NT2/D1 (cell line): ENCODE data around the gene SMCO4.
"Not testable (repeated sequence)": the region's sequence is repeated elsewhere in the genome, so short reads cannot be mapped to it uniquely, and the experiment has no call there.

Experiments
- DNase-seq: peaks from one replicate; pipeline ENCODE4 v3.0.0-alpha.2; 2011; ENCODE audit warnings: low read depth, low spot score
- H3K27me3 ChIP-seq: 2 replicates; pipeline ENCODE4 v1.6.0; 2011; ENCODE audit warnings: mild to moderate bottlenecking; ENCODE audit not compliant: insufficient read length, insufficient read depth
- H3K36me3 ChIP-seq: 2 replicates; pipeline ENCODE4 v1.6.1; 2011; ENCODE audit warnings: mild to moderate bottlenecking, low read length, mixed read lengths; ENCODE audit not compliant: insufficient read depth, insufficient read length
- H3K4me1 ChIP-seq: 2 replicates; pipeline ENCODE4 v1.5.1; 2011; ENCODE audit not compliant: insufficient read depth, insufficient read length
- H3K4me3 ChIP-seq: 2 replicates; pipeline ENCODE4 v1.5.1; 2011; ENCODE audit warnings: low read depth; ENCODE audit not compliant: insufficient read length
- H3K9ac ChIP-seq: 2 replicates; pipeline ENCODE4 v1.6.0; 2011; ENCODE audit warnings: low read depth; ENCODE audit not compliant: insufficient read length
- H3K9me3 ChIP-seq: 2 replicates; pipeline ENCODE4 v1.5.1; 2011; ENCODE audit warnings: mild to moderate bottlenecking, low read length; ENCODE audit not compliant: insufficient read depth
- SUZ12 ChIP-seq: IDR thresholded peaks from 2 replicates; pipeline ENCODE4 v1.6.1; 2011; ENCODE audit not compliant: insufficient read length, insufficient read depth; ENCODE audit errors: extremely low read depth
- YY1 ChIP-seq: IDR thresholded peaks from 2 replicates; pipeline ENCODE4 v1.6.1; 2011; ENCODE audit not compliant: insufficient read length, insufficient read depth
- ZNF274 ChIP-seq: IDR thresholded peaks from 2 replicates; pipeline ENCODE4 v1.6.1; 2011; ENCODE audit warnings: mild to moderate bottlenecking, low read depth, low read length

Gene SMCO4

GRCh38 chr11:93543292-93543977 lies at the start of gene SMCO4:
SMCO4 (minus strand) TSS chr11:93543391; CDS start chr11:93479189, 64,202 bp downstream.
- no peaks in the 10 kb centered on the region for H3K9me3 ChIP-seq
- TF ChIP-seq SUZ12, result no peak
- no peak for TF ChIP-seq YY1
- TF ChIP-seq ZNF274, result no peak
- H3K4me1 ChIP-seq, result no peaks in the 10 kb centered on the region
- no peaks in the 10 kb centered on the region for H3K27me3 ChIP-seq
- DNase-seq, result peak; percentile 70
- H3K4me3 ChIP-seq, result peak within 1 kb of the TSS; percentile 52
- no peaks in the 10 kb centered on the region for H3K36me3 ChIP-seq
- peak within 1 kb of the TSS; percentile 88 for H3K9ac ChIP-seq

GRCh38 chr11:93591247-93591898 lies 48.2 kb upstream of the SMCO4 start:
- no peak for DNase-seq
- no peaks in the 10 kb centered on the region for H3K36me3 ChIP-seq
- H3K27me3 ChIP-seq, result no peaks in the 10 kb centered on the region
- H3K9ac ChIP-seq, result no peak overlapping the region
- H3K9me3 ChIP-seq, result no peaks in the 10 kb centered on the region
- H3K4me3 ChIP-seq, result no peak overlapping the region
- TF ChIP-seq ZNF274 (no peak), SUZ12 (no peak), YY1 (no peak)
- H3K4me1 ChIP-seq, result no peaks in the 10 kb centered on the region

GRCh38 chr11:93589347-93589746 lies 46.2 kb upstream of the SMCO4 start:
- Histone ChIP-seq H3K4me1 (no peaks in the 10 kb centered on the region), H3K4me3 (no peak overlapping the region), H3K27me3 (no peaks in the 10 kb centered on the region), H3K36me3 (no peaks in the 10 kb centered on the region), H3K9me3 (no peaks in the 10 kb centered on the region), H3K9ac (no peak overlapping the region)
- no peak for TF ChIP-seq SUZ12
- no peak for TF ChIP-seq YY1
- TF ChIP-seq ZNF274, result no peak
- no peak for DNase-seq

- no peak for DNase-seq
- H3K9ac ChIP-seq, result no peak overlapping the region
- TF ChIP-seq SUZ12 (no peak), YY1 (no peak), ZNF274 (no peak)
- no peaks in the 10 kb centered on the region for H3K9me3 ChIP-seq
- no peaks in the 10 kb centered on the region for H3K27me3 ChIP-seq
- H3K36me3 ChIP-seq, result no peaks in the 10 kb centered on the region
- no peak overlapping the region for H3K4me3 ChIP-seq
- H3K4me1 ChIP-seq, result no peaks in the 10 kb centered on the region
Measured at GRCh38 chr11:93587858-93588581, 44.8 kb upstream of the SMCO4 start.

- H3K9me3 ChIP-seq, H3K4me1 ChIP-seq, H3K4me3 ChIP-seq, H3K36me3 ChIP-seq, H3K27me3 ChIP-seq, DNase-seq, H3K9ac ChIP-seq: not testable (repeated sequence)
Measured at GRCh38 chr11:93587425-93587824, 44.2 kb upstream of the SMCO4 start.

GRCh38 chr11:93585758-93586157 lies 42.6 kb upstream of the SMCO4 start:
- Histone ChIP-seq H3K4me3 (no peak overlapping the region), H3K27me3 (no peaks in the 10 kb centered on the region), H3K9ac (no peak overlapping the region), H3K9me3 (no peaks in the 10 kb centered on the region), H3K36me3 (no peaks in the 10 kb centered on the region), H3K4me1 (no peaks in the 10 kb centered on the region)
- no peak for TF ChIP-seq YY1
- TF ChIP-seq SUZ12, result no peak
- no peak for TF ChIP-seq ZNF274
- DNase-seq, result no peak

GRCh38 chr11:93583490-93583889 lies 40.3 kb upstream of the SMCO4 start:
- Histone ChIP-seq H3K9me3 (peaks cover 9% of the 10 kb centered on the region; the same call in 1 of the 2 replicates), H3K4me1 (no peaks in the 10 kb centered on the region), H3K36me3 (no peaks in the 10 kb centered on the region), H3K4me3 (no peak overlapping the region), H3K27me3 (no peaks in the 10 kb centered on the region), H3K9ac (no peak overlapping the region)
- TF ChIP-seq YY1 (no peak), SUZ12 (no peak), ZNF274 (no peak)
- DNase-seq, result no peak
